ENCODE results near the gene RAPGEF2.

DNA sequence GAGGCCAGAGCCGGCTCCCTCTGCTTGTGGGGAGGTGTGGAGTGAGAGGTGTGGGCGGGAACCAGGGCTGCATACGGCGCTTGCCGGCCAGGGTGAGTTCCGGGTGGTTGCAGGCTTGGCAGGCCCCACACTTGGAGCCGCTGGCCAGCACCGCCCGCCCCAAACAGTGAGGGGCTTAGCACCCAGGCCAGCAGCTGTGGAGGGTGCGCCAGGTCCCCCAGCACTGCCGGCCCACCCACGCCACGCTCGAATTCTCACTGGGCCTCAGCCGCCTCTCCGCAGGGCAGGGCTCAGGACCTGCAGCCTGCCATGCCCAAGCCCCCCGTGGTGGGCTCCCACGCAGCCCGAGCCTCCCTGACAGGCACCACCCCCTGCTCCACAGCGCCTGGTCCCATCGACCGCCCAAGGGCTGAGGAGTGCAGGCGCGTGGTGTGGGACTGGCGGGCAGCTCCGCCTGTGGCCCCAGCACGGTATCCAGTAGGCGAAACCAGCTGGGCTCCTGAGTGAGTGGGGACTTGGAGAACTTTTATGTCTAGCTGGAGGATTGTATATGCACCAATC lies 275.3 kb downstream of the RAPGEF2 start:
- TF ChIP-seq, protein P1, sequence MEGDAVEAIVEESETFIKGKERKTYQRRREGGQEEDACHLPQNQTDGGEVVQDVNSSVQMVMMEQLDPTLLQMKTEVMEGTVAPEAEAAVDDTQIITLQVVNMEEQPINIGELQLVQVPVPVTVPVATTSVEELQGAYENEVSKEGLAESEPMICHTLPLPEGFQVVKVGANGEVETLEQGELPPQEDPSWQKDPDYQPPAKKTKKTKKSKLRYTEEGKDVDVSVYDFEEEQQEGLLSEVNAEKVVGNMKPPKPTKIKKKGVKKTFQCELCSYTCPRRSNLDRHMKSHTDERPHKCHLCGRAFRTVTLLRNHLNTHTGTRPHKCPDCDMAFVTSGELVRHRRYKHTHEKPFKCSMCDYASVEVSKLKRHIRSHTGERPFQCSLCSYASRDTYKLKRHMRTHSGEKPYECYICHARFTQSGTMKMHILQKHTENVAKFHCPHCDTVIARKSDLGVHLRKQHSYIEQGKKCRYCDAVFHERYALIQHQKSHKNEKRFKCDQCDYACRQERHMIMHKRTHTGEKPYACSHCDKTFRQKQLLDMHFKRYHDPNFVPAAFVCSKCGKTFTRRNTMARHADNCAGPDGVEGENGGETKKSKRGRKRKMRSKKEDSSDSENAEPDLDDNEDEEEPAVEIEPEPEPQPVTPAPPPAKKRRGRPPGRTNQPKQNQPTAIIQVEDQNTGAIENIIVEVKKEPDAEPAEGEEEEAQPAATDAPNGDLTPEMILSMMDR (conservative IDR thresholded peaks at IDR 0.05) = no peak
- TF ChIP-seq EZH2 (IDR thresholded peaks at IDR 0.05; ENCODE audit: low read depth) = no peak

All from PC-9 (cell line).